Parathyroid adenoma (tissue), 2 donors: ENCODE data around the gene CYB5RL.

Experiments
- H2AFZ ChIP-seq: fragments of 300-600 bp; sonication (generic); one replicate; pipeline ENCODE4 v1.7.0; 2017; ENCODE audit warnings: antibody characterized with exemption, mild to moderate bottlenecking
- H3K27ac ChIP-seq: fragments of 300-600 bp; sonication (generic); one replicate; pipeline ENCODE4 v1.7.0; 2017
- H3K27me3 ChIP-seq: fragments of 300-600 bp; sonication (generic); one replicate; pipeline ENCODE4 v1.7.0; 2017; ENCODE audit warnings: low read length; ENCODE audit not compliant: control insufficient read depth, insufficient read depth
- H3K36me3 ChIP-seq: fragments of 300-600 bp; sonication (generic); one replicate; pipeline ENCODE4 v1.7.0; 2017; ENCODE audit warnings: low read length; ENCODE audit not compliant: control insufficient read depth, insufficient read depth
- H3K4me1 ChIP-seq: fragments of 300-600 bp; sonication (generic); one replicate; pipeline ENCODE4 v1.7.0; 2017; ENCODE audit warnings: control low read depth
- H3K4me2 ChIP-seq: fragments of 300-600 bp; sonication (generic); one replicate; pipeline ENCODE4 v1.7.0; 2017; ENCODE audit warnings: low read length
- H3K4me3 ChIP-seq: fragments of 300-600 bp; sonication (generic); one replicate; pipeline ENCODE4 v1.7.0; 2017; ENCODE audit warnings: low read depth, low read length
- H3K79me2 ChIP-seq: fragments of 300-600 bp; sonication (generic); one replicate; pipeline ENCODE4 v1.7.0; 2017; ENCODE audit warnings: control low read depth
- H3K9ac ChIP-seq: fragments of 300-600 bp; sonication (generic); one replicate; pipeline ENCODE4 v1.7.0; 2017; ENCODE audit warnings: mild to moderate bottlenecking
- H3K9me3 ChIP-seq: fragments of 300-600 bp; sonication (generic); one replicate; pipeline ENCODE4 v1.7.0; 2017; ENCODE audit warnings: low read length; ENCODE audit not compliant: control insufficient read depth
- TF ChIP-seq, protein P1 (sequence below): fragments of 300-600 bp; sonication (generic); IDR thresholded peaks from one replicate; pipeline ENCODE4 v1.7.0; 2017; ENCODE audit warnings: antibody characterized with exemption, mild to moderate bottlenecking
- donor health status: primary hyperparathyroidism.

CYB5RL gene

DNA sequence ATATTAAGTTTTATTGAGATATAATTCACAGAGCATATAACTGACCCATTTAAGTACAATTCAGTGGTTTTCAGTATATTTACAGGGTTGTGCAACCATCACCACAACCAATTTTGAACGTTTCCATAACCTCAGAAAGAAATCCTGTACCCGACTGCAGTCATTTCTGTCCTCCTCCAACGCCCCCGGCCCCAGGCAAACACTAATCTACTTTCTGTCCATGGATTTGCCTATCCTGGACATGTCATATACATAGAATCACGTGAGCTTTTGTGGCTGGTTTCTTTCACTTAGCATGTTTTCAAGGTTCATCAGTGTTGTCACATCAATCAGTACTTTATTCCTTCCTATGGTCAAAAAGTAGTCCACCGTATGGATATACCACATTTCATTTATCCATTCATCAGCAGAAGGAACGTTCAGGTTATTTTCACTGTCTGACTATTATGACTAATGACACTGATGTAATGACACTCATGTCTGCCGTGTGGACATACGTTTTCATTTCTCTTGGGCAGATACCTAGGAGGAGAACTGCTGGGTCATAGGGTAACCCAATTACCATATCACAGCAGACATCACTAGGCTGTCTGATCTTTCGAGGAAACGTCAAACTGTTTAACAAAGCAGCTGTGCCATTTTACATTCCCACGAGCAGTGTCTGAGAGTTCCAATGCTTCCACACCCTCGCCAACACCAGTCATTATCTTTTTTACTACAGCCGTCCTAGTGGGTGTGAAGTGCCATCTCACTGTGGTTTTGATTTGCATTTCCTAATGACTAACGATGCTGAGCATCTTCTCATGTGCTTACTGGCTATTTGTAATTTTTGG lies 30.9 kb upstream of the CYB5RL start:
- no peak overlapping the region for H3K27ac ChIP-seq
- H3K4me3 ChIP-seq = no peak overlapping the region
- H3K36me3 ChIP-seq = no peaks in the 10 kb centered on the region
- H3K9ac ChIP-seq = no peak overlapping the region
- no peaks in the 10 kb centered on the region for H3K79me2 ChIP-seq
- H3K9me3 ChIP-seq = no peaks in the 10 kb centered on the region
- no peaks in the 10 kb centered on the region for H3K27me3 ChIP-seq
- no peak overlapping the region for H2AFZ ChIP-seq
- H3K4me2 ChIP-seq = no peak overlapping the region
- TF ChIP-seq, protein P1, sequence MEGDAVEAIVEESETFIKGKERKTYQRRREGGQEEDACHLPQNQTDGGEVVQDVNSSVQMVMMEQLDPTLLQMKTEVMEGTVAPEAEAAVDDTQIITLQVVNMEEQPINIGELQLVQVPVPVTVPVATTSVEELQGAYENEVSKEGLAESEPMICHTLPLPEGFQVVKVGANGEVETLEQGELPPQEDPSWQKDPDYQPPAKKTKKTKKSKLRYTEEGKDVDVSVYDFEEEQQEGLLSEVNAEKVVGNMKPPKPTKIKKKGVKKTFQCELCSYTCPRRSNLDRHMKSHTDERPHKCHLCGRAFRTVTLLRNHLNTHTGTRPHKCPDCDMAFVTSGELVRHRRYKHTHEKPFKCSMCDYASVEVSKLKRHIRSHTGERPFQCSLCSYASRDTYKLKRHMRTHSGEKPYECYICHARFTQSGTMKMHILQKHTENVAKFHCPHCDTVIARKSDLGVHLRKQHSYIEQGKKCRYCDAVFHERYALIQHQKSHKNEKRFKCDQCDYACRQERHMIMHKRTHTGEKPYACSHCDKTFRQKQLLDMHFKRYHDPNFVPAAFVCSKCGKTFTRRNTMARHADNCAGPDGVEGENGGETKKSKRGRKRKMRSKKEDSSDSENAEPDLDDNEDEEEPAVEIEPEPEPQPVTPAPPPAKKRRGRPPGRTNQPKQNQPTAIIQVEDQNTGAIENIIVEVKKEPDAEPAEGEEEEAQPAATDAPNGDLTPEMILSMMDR = no peak
- H3K4me1 ChIP-seq = peaks cover 12% of the 10 kb centered on the region

DNA sequence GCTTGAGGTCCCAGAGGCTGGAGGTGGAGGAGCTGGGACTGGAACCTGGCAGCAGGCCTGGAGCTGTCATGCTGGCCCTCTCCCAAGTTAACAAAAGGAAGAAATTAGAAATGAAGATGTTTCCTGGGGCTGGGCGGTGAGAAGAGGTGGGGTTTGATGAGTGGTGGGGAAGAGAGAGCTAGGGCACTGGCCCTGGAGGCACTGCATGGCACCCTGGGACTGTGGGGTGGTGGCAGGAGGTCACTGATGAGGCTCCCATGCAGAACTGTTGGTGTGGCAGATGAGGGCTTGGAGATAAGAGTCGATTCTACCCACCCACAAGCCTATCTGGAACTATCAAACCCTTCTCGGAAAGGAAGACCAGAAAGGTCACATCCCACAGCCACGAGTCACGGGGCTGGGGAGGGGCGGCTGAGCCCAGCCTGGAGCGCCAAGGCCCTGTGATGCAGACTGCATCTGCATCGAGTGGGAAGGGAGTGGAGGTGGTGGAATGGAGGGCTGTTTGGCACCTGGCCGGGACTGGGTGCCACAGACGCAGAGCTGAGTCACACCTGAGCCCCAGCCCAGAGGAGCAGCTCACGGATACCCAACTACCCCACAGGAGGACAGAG lies 29.6 kb upstream of the CYB5RL start:
- H3K4me1 ChIP-seq = peaks cover 12% of the 10 kb centered on the region
- H3K4me2 ChIP-seq = no peak overlapping the region
- H3K4me3 ChIP-seq = no peak overlapping the region
- H3K27ac ChIP-seq = peak overlapping the region; percentile 32
- no peaks in the 10 kb centered on the region for H3K36me3 ChIP-seq
- H3K9me3 ChIP-seq = no peaks in the 10 kb centered on the region
- TF ChIP-seq, protein P1 = no peak
- no peak overlapping the region for H2AFZ ChIP-seq
- H3K27me3 ChIP-seq = no peaks in the 10 kb centered on the region
- H3K79me2 ChIP-seq = no peaks in the 10 kb centered on the region
- H3K9ac ChIP-seq = no peak overlapping the region

DNA sequence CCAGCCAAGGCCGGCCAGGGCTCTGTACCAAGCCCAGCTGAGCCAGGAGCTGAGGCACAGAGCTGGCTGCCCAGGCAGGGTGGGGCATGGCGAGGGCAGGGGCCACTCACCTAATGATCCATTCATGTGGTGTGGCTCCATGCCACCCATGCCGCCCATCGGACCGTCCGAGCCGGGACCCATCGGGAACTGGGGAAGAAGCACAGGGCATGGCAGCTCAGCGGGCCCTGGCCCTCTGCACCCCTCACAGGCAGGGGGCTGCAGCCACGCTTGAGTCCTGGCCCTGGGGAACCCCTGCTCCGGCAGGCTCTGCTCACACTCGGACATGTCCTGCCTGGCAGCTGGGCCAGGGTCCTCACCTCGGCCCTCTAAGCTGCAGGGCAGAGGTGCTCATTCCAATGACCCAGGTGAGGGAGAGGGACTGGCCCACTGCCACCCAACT lies 28.8 kb upstream of the CYB5RL start:
- Histone ChIP-seq H3K79me2 (no peaks in the 10 kb centered on the region), H3K9me3 (no peaks in the 10 kb centered on the region), H3K4me3 (no peak overlapping the region), H3K27ac (peak overlapping the region; percentile 32), H3K9ac (no peak overlapping the region), H3K36me3 (no peaks in the 10 kb centered on the region), H2AFZ (no peak overlapping the region), H3K27me3 (no peaks in the 10 kb centered on the region), H3K4me1 (peaks cover 12% of the 10 kb centered on the region), H3K4me2 (no peak overlapping the region)
- TF ChIP-seq, protein P1 = no peak

DNA sequence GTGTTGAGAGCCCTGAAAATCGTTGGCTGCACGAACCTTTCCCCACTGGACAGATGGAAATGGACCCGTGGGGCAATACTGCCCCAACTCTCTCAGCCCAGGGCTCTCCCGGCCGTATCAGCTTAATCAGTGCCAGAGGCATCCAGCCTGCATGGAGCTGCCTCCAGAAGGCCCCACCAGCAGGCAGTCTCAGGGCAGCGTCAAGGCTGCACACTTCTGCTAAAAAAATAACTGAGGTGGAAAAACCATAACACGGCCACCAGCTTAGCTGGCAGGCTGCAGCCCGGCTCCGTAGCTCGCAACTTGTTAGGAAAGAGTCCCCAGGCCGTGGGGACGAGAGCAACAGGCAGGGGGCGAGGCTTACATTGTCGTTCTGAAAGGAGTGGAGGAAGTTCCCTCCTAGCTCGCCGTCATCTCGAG lies 28.1 kb upstream of the CYB5RL start:
- Histone ChIP-seq H3K9ac (no peak overlapping the region), H3K36me3 (no peaks in the 10 kb centered on the region)

More for the DNA sequence above, 28.1 kb upstream of the CYB5RL start:
- H2AFZ ChIP-seq = no peak overlapping the region
- no peak overlapping the region for H3K4me3 ChIP-seq
- no peaks in the 10 kb centered on the region for H3K9me3 ChIP-seq
- H3K79me2 ChIP-seq = no peaks in the 10 kb centered on the region
- TF ChIP-seq, protein P1 = no peak
- H3K4me2 ChIP-seq = no peak overlapping the region
- H3K27ac ChIP-seq = peak overlapping the region; percentile 12
- H3K4me1 ChIP-seq = peaks cover 12% of the 10 kb centered on the region
- H3K27me3 ChIP-seq = no peaks in the 10 kb centered on the region
